Coronary artery (tissue), 2 donors: Measurements from ENCODE around the gene UBE2J2.
"Not testable (repeated sequence)": the region's sequence is repeated elsewhere in the genome, so short reads cannot be mapped to it uniquely, and the experiment has no call there.

Experiments
- DNase-seq: peaks from one replicate; pipeline ENCODE4 v3.0.0-alpha.2; 2017; ENCODE audit warnings: low spot score
- H3K27ac ChIP-seq, 2 donors: fragments of 200-600 bp; sonication (generic); one replicate each; pipeline ENCODE4 v1.5.1; 2016 to 2019
- H3K4me3 ChIP-seq: fragments of 200-600 bp; sonication (generic); 2 replicates; pipeline ENCODE4 v1.5.1; 2016; ENCODE audit warnings: mild to moderate bottlenecking, moderate library complexity
- TF ChIP-seq, protein P1 (sequence below): fragments of 200-600 bp; sonication (generic); IDR thresholded peaks from one replicate; pipeline ENCODE4 v1.5.1; 2019; ENCODE audit warnings: antibody characterized with exemption

Gene UBE2J2

GRCh38 chr1:1318777-1319645 is 45.4 kb upstream of the UBE2J2 start:
- Histone ChIP-seq H3K4me3 (no peak overlapping the region), H3K27ac (peak overlapping the region; percentile 15 to 70)
- TF ChIP-seq, protein P1, sequence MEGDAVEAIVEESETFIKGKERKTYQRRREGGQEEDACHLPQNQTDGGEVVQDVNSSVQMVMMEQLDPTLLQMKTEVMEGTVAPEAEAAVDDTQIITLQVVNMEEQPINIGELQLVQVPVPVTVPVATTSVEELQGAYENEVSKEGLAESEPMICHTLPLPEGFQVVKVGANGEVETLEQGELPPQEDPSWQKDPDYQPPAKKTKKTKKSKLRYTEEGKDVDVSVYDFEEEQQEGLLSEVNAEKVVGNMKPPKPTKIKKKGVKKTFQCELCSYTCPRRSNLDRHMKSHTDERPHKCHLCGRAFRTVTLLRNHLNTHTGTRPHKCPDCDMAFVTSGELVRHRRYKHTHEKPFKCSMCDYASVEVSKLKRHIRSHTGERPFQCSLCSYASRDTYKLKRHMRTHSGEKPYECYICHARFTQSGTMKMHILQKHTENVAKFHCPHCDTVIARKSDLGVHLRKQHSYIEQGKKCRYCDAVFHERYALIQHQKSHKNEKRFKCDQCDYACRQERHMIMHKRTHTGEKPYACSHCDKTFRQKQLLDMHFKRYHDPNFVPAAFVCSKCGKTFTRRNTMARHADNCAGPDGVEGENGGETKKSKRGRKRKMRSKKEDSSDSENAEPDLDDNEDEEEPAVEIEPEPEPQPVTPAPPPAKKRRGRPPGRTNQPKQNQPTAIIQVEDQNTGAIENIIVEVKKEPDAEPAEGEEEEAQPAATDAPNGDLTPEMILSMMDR = no peak
- no peak for DNase-seq

DNA sequence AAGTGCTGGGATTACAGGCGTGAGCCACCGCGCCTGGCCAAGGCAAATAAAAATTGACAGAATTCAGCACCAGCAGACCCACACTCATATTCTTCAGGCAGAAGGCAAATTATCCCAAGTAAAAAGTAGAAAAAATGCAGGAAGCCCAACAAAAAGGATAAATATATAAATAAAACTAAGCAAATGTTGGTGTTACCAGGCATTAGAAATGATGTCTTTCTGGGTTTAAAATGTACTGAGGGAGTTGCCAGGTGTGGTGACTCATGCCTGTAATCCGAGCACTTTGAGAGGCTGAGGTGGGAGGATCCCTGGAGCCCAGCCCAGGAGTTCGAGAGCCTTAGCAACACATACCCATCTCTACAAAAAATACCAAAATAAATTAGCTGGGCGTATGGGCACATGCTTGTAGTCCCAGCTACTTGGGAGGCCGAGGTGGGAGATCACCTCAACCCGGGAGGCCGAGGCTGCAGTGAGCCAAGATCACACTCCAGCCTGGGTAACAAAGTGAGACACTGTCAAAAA is 44.5 kb upstream of the UBE2J2 start:
- H3K4me3 ChIP-seq = no peak overlapping the region
- no peak for DNase-seq
- TF ChIP-seq, protein P1 = no peak
- H3K27ac ChIP-seq = peak overlapping the region; percentile 39 to 55

GRCh38 chr1:1317420-1317819 is 43.8 kb upstream of the UBE2J2 start:
- Histone ChIP-seq H3K4me3 (no peak overlapping the region), H3K27ac (peak overlapping the region; percentile 39 to 55)
- DNase-seq = no peak
- TF ChIP-seq, protein P1 = no peak

DNA sequence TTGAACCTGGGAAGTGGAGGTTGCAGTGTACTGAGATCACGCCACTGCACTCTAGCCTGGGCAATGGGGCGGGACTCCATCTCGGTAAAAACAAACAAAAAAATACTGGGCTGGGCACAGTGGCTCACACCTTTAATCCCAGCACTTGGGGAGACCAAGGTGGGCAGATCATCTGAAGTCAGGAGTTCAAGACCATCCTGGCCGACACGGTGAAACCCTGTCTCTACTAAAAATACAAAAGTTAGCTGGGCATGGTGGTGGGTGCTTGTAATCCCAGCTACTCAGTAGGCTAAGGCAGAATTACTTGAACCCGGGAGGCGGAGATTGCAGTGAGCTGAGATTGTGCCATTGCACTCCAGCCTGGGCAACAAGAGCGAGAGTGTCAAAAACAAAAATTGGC is 42.5 kb upstream of the UBE2J2 start:
- H3K4me3 ChIP-seq, H3K27ac ChIP-seq, DNase-seq: not testable (repeated sequence)

- TF ChIP-seq, protein P1 = no peak
- Histone ChIP-seq H3K27ac (peak overlapping the region in 1 of 2 donors; percentile 7), H3K4me3 (no peak overlapping the region)
- DNase-seq = no peak
These were observed 41.8 kb upstream of the UBE2J2 start for GRCh38 chr1:1315435-1315954.

DNA sequence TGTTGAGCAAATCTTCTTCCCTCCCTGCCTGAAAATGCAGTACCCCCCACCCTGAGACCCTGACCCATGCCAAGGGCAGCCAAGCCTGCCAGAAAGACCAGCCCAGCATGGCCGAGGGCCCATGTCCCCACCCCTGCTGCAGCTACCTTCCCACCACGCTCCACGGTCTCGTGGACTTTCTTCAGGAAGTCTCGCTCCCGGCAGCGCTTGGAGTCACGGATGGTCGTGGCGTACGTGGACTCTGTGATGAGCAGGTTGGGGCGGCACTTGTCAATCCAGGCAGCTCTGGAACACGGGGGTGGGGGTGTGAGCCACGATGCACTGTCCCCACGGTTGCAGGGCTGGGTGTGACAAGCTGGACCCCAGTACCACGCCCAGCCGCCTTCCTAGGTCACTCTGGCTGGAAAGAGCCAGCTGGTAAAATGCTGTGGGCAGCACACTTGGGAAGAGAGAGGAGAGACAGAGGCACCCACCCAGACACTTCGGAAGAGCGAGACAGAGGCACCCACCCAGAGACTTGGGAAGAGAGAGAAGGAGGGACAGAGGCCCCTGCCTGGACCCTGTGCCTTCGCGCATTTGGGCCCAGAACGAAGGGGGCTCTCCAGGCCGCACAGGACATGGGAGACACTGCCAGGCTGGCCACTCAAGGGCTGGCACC is 41.2 kb upstream of the UBE2J2 start:
- Histone ChIP-seq H3K4me3 (no peak overlapping the region), H3K27ac (no peak overlapping the region)
- TF ChIP-seq, protein P1 = no peak
- no peak for DNase-seq

- Histone ChIP-seq H3K27ac (no peak overlapping the region), H3K4me3 (no peak overlapping the region)
- DNase-seq = no peak
- TF ChIP-seq, protein P1 = no peak
These were observed 40.6 kb upstream of the UBE2J2 start for GRCh38 chr1:1314237-1314586.
